Parathyroid adenoma (tissue), 2 donors: Measurements from ENCODE around the gene CCL28.
"Not testable (repeated sequence)": the region's sequence is repeated elsewhere in the genome, so short reads cannot be mapped to it uniquely, and the experiment has no call there.

Source experiments
- H2AFZ ChIP-seq: fragments of 300-600 bp; sonication (generic); one replicate; pipeline ENCODE4 v1.7.0; 2017; ENCODE audit warnings: antibody characterized with exemption, mild to moderate bottlenecking
- H3K27ac ChIP-seq: fragments of 300-600 bp; sonication (generic); one replicate; pipeline ENCODE4 v1.7.0; 2017
- H3K27me3 ChIP-seq: fragments of 300-600 bp; sonication (generic); one replicate; pipeline ENCODE4 v1.7.0; 2017; ENCODE audit warnings: low read length; ENCODE audit not compliant: control insufficient read depth, insufficient read depth
- H3K36me3 ChIP-seq: fragments of 300-600 bp; sonication (generic); one replicate; pipeline ENCODE4 v1.7.0; 2017; ENCODE audit warnings: low read length; ENCODE audit not compliant: control insufficient read depth, insufficient read depth
- H3K4me1 ChIP-seq: fragments of 300-600 bp; sonication (generic); one replicate; pipeline ENCODE4 v1.7.0; 2017; ENCODE audit warnings: control low read depth
- H3K4me2 ChIP-seq: fragments of 300-600 bp; sonication (generic); one replicate; pipeline ENCODE4 v1.7.0; 2017; ENCODE audit warnings: low read length
- H3K4me3 ChIP-seq: fragments of 300-600 bp; sonication (generic); one replicate; pipeline ENCODE4 v1.7.0; 2017; ENCODE audit warnings: low read depth, low read length
- H3K79me2 ChIP-seq: fragments of 300-600 bp; sonication (generic); one replicate; pipeline ENCODE4 v1.7.0; 2017; ENCODE audit warnings: control low read depth
- H3K9ac ChIP-seq: fragments of 300-600 bp; sonication (generic); one replicate; pipeline ENCODE4 v1.7.0; 2017; ENCODE audit warnings: mild to moderate bottlenecking
- H3K9me3 ChIP-seq: fragments of 300-600 bp; sonication (generic); one replicate; pipeline ENCODE4 v1.7.0; 2017; ENCODE audit warnings: low read length; ENCODE audit not compliant: control insufficient read depth
- TF ChIP-seq, protein P1 (sequence below): fragments of 300-600 bp; sonication (generic); IDR thresholded peaks from one replicate; pipeline ENCODE4 v1.7.0; 2017; ENCODE audit warnings: antibody characterized with exemption, mild to moderate bottlenecking
- donor health status: primary hyperparathyroidism.

Gene CCL28

DNA sequence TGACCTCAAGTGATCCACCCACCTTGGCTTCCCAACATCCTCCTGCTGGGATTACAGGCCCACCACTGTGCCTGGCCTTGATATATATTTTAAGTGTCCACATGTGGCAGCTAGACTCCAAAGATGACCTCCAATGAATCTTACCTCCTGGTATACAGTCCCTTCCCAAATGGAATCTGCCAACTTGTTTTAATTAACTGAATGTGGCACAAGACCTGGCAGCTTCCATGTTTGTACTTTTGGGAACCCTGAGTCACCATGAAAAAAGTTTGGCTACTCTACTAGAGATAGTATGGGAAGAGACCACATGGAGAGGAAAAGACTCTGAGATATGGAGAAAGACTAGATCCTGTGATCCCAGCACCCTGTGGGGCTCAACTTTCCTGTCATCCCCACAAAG, 42.5 kb downstream of the CCL28 start:
- no peaks in the 10 kb centered on the region for H3K36me3 ChIP-seq
- TF ChIP-seq, protein P1, sequence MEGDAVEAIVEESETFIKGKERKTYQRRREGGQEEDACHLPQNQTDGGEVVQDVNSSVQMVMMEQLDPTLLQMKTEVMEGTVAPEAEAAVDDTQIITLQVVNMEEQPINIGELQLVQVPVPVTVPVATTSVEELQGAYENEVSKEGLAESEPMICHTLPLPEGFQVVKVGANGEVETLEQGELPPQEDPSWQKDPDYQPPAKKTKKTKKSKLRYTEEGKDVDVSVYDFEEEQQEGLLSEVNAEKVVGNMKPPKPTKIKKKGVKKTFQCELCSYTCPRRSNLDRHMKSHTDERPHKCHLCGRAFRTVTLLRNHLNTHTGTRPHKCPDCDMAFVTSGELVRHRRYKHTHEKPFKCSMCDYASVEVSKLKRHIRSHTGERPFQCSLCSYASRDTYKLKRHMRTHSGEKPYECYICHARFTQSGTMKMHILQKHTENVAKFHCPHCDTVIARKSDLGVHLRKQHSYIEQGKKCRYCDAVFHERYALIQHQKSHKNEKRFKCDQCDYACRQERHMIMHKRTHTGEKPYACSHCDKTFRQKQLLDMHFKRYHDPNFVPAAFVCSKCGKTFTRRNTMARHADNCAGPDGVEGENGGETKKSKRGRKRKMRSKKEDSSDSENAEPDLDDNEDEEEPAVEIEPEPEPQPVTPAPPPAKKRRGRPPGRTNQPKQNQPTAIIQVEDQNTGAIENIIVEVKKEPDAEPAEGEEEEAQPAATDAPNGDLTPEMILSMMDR: no peak

DNA sequence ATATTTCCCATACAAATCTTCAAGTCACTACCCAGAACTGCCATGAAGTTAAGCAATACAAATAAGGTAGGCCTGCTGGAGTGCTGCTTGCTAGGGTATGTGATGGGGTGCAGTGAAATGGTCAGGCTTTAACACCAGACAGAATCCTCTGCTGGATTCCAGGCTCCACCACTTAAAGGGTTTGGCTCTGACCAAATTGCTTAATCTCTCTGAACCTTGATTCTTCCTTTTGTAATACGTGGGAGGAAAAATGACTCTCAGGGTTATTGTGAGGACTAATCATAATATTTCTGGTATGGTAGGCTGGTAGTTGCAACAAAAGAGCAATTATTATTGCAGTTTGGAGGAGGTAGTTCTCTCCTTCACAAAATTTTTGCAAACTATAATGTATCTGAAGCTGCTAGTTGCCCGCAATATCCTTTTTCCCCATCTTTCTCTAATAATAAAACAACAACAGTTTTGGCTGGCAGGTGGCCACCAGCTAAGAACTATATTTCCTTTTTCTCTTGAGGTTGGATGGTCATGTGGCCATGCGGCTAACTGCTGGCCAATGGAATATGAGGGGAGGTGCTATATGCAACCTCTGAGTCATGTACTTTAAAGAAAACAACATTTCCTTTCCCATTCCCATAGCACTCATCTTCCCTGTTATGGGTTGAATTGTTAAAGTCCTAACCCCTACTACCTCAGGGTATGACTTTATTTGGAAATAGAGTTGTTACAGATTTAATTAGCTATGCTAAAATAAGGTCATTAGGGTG, 44.1 kb downstream of the CCL28 start:
- H3K27ac ChIP-seq: no peak overlapping the region

More for the DNA sequence above, 42.5 kb downstream of the CCL28 start:
- no peak overlapping the region for H3K27ac ChIP-seq
- H3K4me1 ChIP-seq: no peaks in the 10 kb centered on the region
- no peak overlapping the region for H2AFZ ChIP-seq
- H3K4me3 ChIP-seq: no peak overlapping the region
- no peaks in the 10 kb centered on the region for H3K9me3 ChIP-seq
- H3K4me2 ChIP-seq: no peak overlapping the region
- H3K9ac ChIP-seq: no peak overlapping the region
- H3K27me3 ChIP-seq: no peaks in the 10 kb centered on the region
- no peaks in the 10 kb centered on the region for H3K79me2 ChIP-seq

DNA sequence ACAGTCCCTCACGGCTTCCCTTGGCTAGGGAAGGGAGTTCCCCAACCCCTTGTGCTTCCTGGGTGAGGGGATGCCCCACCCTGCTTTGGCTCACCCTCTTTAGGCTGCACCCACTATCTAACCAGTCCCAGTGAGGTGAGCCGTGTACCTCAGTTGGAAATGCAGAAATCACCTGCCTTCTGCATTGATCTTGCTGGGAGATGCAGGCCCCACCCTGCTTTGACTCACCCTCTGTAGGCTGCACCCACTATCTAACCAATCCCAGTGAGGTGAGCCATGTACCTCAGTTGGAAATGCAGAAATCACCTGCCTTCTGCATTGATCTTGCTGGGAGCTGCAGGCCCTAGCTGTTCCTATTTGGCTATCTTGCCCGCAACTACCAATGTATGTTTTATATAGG, 44.7 kb downstream of the CCL28 start:
- TF ChIP-seq, protein P1: no peak
- Histone ChIP-seq H3K9me3 (no peaks in the 10 kb centered on the region), H3K4me2 (no peak overlapping the region), H3K27ac (no peak overlapping the region), H3K27me3 (no peaks in the 10 kb centered on the region), H3K79me2 (no peaks in the 10 kb centered on the region), H3K9ac (no peak overlapping the region), H3K4me3 (no peak overlapping the region), H2AFZ (no peak overlapping the region), H3K4me1 (no peaks in the 10 kb centered on the region), H3K36me3 (no peaks in the 10 kb centered on the region)

More for the DNA sequence above, 44.1 kb downstream of the CCL28 start:
- Histone ChIP-seq H3K4me2 (no peak overlapping the region), H2AFZ (no peak overlapping the region), H3K9me3 (no peaks in the 10 kb centered on the region), H3K4me1 (no peaks in the 10 kb centered on the region), H3K4me3 (no peak overlapping the region), H3K27me3 (no peaks in the 10 kb centered on the region), H3K79me2 (no peaks in the 10 kb centered on the region), H3K9ac (no peak overlapping the region), H3K36me3 (no peaks in the 10 kb centered on the region)
- TF ChIP-seq, protein P1: no peak

DNA sequence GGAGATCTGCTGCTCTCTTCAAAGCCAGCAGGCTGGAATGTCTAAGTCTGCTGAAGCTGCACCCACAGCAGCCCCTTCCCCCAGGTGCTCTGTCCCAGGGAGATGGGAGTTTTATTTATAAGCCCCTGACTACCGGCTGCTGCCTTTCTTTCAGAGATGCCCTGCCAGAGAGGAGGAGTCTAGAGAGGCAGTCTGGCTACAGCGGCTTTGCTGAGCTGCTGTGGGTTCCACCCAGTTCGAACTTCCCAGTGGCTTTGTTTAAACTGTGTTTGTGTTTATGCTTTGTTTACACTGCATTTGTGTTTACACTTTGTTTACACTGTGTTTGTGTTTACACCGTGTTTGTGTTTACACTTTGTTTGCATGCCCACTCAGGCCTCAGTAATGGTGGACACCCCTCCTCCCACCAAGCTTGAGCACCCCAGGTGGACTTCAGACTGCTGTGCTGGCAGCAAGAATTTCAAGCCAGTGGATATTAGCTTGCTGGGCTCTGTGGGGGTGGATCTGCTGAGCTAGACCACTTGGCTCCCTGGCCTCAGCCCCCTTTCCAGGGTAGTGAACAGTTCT, 45.4 kb downstream of the CCL28 start:
- not testable (repeated sequence) for H3K4me2 ChIP-seq, H2AFZ ChIP-seq, H3K27me3 ChIP-seq, H3K4me1 ChIP-seq, H3K27ac ChIP-seq, H3K4me3 ChIP-seq, H3K9me3 ChIP-seq, H3K36me3 ChIP-seq, H3K9ac ChIP-seq, H3K79me2 ChIP-seq

DNA sequence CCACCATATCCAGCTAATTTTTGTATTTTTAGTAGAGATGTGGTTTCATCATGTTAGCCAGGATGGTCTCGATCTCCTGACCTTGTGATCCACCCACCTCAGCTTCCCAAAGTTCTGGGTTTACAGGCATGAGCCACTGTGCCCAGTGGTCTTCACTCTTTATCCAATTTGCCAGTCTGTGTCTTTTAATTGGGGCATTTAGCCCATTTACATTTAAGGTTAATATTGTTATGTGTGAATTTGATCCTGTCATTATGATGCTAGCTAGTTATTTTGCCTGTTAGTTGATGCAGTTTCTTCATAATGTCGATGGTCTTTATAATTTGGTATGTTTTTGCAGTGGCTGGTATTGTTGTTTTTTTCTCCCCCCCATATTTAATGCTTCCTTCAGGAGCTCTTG, 47.0 kb downstream of the CCL28 start:
- H3K4me1 ChIP-seq, H3K36me3 ChIP-seq, H3K27ac ChIP-seq, H3K79me2 ChIP-seq, H3K4me2 ChIP-seq, H3K9ac ChIP-seq, H2AFZ ChIP-seq, H3K4me3 ChIP-seq, H3K27me3 ChIP-seq, H3K9me3 ChIP-seq: not testable (repeated sequence)
